Measurements from ENCODE around the gene SLC1A2.
A peak's percentile ranks its signal among the peaks of the same experiment; 100 is the strongest.

The SLC1A2 gene

GRCh38 chr11:35412285-35412684 lies 7.1 kb downstream of the SLC1A2 start:
- peak; percentile 41 for DNase-seq

GRCh38 chr11:35407041-35407440 lies 12.3 kb downstream of the SLC1A2 start:
- no peak for DNase-seq

DNA sequence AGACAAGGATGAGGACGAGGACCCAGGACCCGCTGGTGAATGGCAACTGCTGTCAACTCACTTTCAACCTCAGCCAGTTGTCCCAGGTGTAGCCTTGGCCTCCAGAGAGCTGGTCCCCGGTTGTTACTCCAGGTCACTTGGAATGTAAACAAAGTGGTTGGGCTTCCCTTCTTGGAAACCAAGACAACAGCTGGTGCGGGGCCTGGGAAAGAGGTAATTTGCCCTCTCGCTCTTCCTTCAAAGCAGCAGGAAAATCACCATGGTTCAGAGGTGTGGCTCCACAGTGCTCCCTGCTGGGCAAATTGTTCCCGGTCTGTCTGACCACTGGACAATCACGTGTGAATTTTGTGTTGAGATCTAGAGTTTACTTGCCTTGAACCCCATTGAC lies 15.0 kb downstream of the SLC1A2 start:
- peak; percentile 65 for DNase-seq

DNA sequence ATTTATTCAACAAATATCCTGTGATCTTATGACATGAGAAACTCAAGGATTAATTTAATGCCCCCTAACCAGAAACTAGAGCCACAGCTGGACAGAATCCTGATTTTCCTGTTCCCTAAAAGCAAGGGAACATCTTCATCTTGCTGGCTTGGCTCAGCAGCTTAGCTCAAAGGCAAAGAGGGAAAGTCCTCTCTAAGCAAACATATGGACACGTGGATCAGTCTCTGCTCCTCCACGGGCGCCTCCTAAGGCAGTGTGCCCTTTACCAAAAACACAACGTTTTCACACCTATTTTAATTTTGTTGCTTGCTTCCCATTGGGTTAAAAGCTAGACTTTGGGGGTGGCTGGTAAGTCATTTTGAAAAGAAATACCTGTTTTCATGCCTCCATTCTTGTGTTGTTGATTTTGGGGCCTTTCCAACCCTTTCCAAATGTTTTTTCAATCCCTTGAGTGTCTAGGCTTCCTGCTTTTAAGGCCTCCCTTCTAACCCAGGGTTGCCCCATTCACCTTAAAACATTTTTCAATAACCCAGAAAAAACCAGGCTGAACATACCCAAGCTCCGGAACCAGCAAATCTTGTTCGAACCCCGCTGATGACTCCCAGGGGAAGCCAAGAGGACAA lies 15.5 kb downstream of the SLC1A2 start:
- no peak for DNase-seq

GRCh38 chr11:35402751-35403660 lies 16.4 kb downstream of the SLC1A2 start:
- DNase-seq = no peak

GRCh38 chr11:35398881-35399280 lies 20.5 kb downstream of the SLC1A2 start:
- no peak for DNase-seq

- no peak for DNase-seq
These were observed 24.4 kb downstream of the SLC1A2 start for GRCh38 chr11:35394941-35395340.

GRCh38 chr11:35393098-35393497 lies 26.3 kb downstream of the SLC1A2 start:
- DNase-seq = no peak

DNA sequence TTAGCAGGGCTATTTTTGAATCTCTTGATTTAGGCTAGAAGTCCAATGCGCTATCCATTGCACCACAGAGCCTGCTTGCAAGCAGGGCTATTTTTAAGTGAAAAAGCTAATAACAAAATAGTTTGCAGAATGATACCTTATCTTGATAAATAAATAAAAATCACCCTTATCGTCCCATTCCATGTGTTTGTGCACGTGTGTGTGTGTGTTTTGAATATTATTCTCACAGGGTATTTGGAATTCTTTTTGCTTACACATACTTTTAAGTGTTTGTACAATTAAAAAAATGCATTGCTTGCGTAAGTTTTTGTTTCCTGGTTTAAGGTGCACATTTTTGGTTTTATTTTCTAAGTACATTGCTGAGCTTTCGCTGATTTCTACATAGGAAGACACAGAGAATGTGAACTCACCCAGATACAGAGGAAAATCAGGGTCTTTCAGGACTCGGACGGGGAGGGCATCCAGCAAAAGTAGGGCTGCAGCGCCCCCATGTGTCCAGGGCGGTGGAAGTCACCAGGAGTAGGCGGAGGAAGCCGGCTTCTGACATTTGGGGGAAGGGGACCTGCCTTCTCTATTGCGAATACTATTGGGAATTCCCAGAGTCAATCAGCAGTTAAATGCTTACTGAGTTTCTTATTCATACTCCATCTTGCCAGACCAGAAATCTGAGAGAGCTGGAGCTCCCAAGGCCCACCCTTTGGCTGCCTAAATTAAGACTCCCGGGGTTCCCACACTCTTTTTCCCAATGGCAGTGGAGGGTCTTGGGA lies 27.3 kb downstream of the SLC1A2 start:
- peak; percentile 71 for DNase-seq

DNA sequence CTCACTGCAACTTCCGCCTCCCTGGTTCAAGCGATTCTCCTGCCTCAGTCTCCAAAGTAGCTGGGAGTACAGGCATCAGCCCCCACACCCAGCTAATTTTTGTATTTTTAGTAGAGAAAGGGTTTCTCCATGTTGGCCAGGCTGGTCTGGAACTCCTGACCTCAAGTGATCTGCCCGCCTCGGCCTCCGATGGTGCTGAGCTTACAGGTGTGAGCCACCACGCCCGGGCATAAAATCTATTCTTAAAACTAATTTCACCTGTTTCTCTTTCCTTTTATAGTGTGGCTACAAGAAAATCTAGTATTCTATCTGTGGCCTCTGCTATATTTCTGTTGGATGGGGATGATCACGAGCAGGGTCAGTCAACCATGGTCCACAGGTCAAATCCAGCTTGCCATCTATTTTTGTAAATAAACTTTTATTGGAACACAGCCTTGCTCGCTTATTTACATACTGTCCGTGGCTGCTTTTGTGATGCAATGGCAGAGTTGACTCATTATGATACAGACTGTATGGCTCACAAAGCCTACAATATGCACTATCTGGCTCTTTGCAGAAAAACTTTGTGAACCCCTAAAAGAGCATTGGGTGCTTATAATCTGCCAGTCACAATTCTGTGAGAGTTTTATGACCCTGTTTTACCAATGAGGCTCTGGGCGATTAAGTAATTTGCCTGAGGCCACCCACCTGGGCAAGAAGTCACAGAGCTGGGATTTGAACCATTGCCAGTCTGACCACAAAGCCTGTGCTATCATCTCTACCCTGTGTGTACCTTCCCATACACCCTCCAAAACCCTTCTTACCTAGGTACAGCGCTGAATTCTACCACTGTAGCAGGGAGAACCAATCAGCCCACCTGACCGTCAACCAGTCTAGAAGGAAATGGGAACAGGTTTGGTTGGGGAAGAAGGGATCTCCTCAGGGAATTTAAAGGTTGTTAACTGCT lies 28.3 kb downstream of the SLC1A2 start:
- no peak for DNase-seq

- DNase-seq = no peak
These were observed 29.4 kb downstream of the SLC1A2 start for GRCh38 chr11:35389897-35390465.

DNA sequence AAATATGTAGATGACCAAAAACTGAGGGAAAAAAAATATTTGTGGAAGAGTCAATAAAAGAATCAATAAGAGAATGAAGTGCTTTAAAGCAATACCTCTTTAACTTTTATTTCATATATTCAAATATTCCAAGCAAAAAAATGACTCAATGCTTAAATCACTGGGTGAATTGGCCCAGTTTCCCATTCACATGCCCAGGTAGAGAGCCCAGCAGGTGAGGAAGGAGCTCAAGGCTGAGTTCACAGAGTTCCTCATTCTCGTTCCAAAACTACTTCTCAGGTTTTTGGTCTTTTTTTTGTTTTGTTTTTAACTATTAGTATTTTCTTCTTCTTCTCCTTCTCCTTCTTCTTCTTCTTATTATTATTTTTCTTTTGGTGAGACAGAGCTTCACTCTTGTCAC lies 30.2 kb downstream of the SLC1A2 start:
- no peak for DNase-seq

- no peak for DNase-seq
These were observed 31.3 kb downstream of the SLC1A2 start for GRCh38 chr11:35388061-35388460.

DNA sequence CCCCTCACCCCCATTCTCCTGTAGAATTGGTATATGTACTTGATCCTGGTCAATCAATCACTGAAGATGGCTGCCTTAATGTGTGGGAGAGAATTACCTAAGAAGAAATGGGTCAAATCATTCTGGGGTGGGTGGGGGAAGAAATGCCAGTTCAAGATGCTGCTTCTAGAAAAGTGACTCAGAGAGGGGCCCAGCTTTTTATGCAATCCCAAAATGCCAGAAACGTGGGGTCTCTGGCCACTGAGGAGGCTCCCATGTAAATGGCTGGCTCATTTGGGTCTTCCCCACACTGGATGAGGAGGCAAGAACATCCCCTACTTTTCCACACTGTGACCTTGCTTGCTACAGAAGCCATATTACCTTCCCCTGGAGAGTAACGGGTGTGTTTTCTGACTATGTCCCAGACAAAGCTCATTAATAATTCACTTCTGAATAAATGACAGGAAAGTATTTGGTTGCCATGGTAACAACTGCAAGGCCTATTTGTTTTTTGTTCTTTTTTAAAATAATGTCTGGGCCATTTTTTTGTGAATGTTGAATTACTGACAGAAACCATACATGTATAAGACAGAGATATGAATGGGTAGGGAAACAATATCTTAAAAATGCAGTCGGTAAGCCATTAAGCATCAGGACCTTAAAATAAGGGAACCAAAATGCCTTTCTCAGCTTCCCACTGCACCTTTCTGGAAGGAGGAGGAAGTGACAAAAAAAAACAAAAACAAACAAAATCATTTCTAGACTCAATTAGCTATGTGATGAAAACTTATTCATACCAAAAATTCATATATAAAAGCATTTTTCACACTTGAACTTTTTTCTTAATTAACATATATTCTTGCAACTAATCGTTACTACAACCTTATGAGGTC lies 32.0 kb downstream of the SLC1A2 start:
- no peak for DNase-seq

DNA sequence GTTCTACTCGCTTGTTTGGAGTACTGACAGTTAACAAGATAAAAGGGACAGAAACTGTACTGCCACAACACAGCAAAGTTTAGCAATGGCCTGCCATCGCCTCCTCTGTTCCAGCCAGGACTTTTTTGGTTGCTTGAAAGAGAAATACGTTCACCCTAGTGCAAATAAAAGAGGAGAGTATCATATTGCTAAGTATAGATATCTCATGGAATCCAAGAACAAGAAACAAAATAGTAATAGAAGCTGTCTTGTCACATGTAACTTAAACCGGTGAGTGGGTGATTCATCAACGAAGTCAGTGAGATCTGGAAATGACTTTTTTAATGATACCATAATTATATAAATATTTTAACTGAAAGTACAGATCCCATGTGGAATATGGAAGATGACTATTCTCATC lies 35.4 kb downstream of the SLC1A2 start:
- DNase-seq = no peak

- no peak for DNase-seq
These were observed 37.5 kb downstream of the SLC1A2 start for GRCh38 chr11:35381709-35382322.

GRCh38 chr11:35380603-35381002 lies 38.8 kb downstream of the SLC1A2 start:
- DNase-seq = no peak

- DNase-seq = no peak
These were observed 42.1 kb downstream of the SLC1A2 start for GRCh38 chr11:35377262-35377661.

DNA sequence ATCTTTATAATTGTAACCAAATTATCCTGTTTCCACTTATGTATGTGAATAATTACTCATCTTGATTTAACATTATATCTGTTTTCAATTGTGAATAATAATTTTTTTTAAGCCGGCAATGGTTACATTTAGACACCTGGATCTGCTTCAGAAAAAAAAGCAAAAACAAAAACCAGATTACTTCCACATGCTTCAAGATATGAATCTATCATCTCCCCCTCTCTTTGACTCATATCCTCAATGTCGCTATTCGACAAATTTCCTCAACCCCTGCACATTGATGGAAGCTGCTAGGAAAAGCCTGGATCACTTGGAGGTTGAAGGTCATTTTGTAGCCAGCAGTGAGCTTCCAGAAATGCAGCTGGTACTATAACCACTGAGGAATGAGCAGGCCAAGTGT lies 42.7 kb downstream of the SLC1A2 start:
- no peak for DNase-seq

DNA sequence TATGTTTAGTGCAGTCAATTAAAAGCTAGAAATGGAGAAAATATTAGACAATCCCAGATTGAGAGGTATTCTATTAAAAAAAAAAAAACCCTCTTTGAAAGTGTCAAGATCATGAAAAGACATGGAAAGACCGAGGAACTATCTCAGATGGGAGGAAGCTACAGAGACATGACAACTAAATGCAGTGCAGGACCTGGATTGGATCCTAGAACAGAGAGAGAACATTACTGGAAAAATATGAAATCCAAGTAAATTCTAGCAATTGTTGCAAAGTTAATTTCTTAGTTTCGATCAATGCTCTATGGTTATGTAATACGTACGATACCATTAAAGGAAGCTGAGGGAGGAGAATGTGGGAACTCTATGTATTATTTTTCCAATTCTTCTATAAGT lies 43.2 kb downstream of the SLC1A2 start:
- DNase-seq = no peak
